KMS-11 (cell line): Measurements from ENCODE around the gene RPS27A.
"Not testable (repeated sequence)": the region's sequence is repeated elsewhere in the genome, so short reads cannot be mapped to it uniquely, and the experiment has no call there.

Experiments used
- H2AFZ ChIP-seq: fragments of 200-600 bp; sonication (generic); 2 replicates; pipeline ENCODE4 v1.6.1; 2016; ENCODE audit warnings: antibody characterized with exemption, mixed run types, low read depth
- H3K27ac ChIP-seq: fragments of 200-600 bp; sonication (generic); 2 replicates; pipeline ENCODE4 v1.6.1; 2016; ENCODE audit warnings: mild to moderate bottlenecking, mixed run types
- H3K27me3 ChIP-seq: fragments of 200-600 bp; sonication (generic); 2 replicates; pipeline ENCODE4 v1.6.1; 2017; ENCODE audit warnings: mild to moderate bottlenecking, low read depth, mixed run types, moderate library complexity; ENCODE audit not compliant: insufficient read depth
- H3K36me3 ChIP-seq: fragments of 200-600 bp; sonication (generic); 2 replicates; pipeline ENCODE4 v1.6.1; 2017; ENCODE audit warnings: mild to moderate bottlenecking, mixed run types; ENCODE audit not compliant: insufficient read depth
- H3K4me1 ChIP-seq: fragments of 200-600 bp; sonication (generic); 2 replicates; pipeline ENCODE4 v1.6.1; 2016; ENCODE audit warnings: mild to moderate bottlenecking, low read depth, mixed run types; ENCODE audit not compliant: poor library complexity, severe bottlenecking
- H3K4me2 ChIP-seq: fragments of 200-600 bp; sonication (generic); 2 replicates; pipeline ENCODE4 v1.7.0; 2016; ENCODE audit warnings: mild to moderate bottlenecking, mixed run types
- H3K4me3 ChIP-seq: fragments of 200-600 bp; sonication (generic); IDR thresholded peaks from 2 replicates; pipeline ENCODE4 v1.6.1; 2017; ENCODE audit warnings: low read depth, low read length, mixed read lengths; ENCODE audit not compliant: insufficient read depth
- H3K79me2 ChIP-seq: fragments of 200-600 bp; sonication (generic); 2 replicates; pipeline ENCODE4 v1.6.1; 2016; ENCODE audit warnings: low read depth, mixed run types; ENCODE audit not compliant: insufficient read depth
- H3K9ac ChIP-seq: fragments of 200-600 bp; sonication (generic); 2 replicates; pipeline ENCODE4 v1.6.1; 2016; ENCODE audit warnings: mild to moderate bottlenecking, mixed run types
- H4K20me1 ChIP-seq: fragments of 200-600 bp; sonication (generic); 2 replicates; pipeline ENCODE4 v1.6.1; 2016; ENCODE audit warnings: mild to moderate bottlenecking, mixed run types; ENCODE audit not compliant: insufficient read depth
- CTCF ChIP-seq: fragments of 200-600 bp; sonication (generic); conservative IDR thresholded peaks from 2 replicates; pipeline ENCODE4 v1.6.1; 2017; ENCODE audit warnings: low read depth, mild to moderate bottlenecking, antibody characterized with exemption, low read length, moderate library complexity, mixed read lengths

Gene RPS27A

GRCh38 chr2:55279859-55280424 is 47.5 kb downstream of the RPS27A start:
- H2AFZ ChIP-seq, H3K4me3 ChIP-seq, H3K27me3 ChIP-seq, H3K4me2 ChIP-seq, H3K27ac ChIP-seq, H3K79me2 ChIP-seq, H3K9ac ChIP-seq, H4K20me1 ChIP-seq, H3K36me3 ChIP-seq: not testable (repeated sequence)
- H3K4me1 ChIP-seq = peaks cover 12% of the 10 kb centered on the region

GRCh38 chr2:55280851-55281546 is 48.5 kb downstream of the RPS27A start:
- H3K4me1 ChIP-seq = peaks cover 12% of the 10 kb centered on the region
- H3K36me3 ChIP-seq, H3K9ac ChIP-seq, H3K79me2 ChIP-seq, H3K27me3 ChIP-seq, H4K20me1 ChIP-seq, H3K27ac ChIP-seq, H3K4me3 ChIP-seq: not testable (repeated sequence)
- peak overlapping the region; percentile 78; the same call in 1 of the 2 replicates for H3K4me2 ChIP-seq
- H2AFZ ChIP-seq = peak overlapping the region; percentile 98; the same call in 1 of the 2 replicates

GRCh38 chr2:55282110-55282917 is 49.8 kb downstream of the RPS27A start:
- TF ChIP-seq CTCF = no peak
- Histone ChIP-seq H3K36me3 (no peaks in the 10 kb centered on the region), H3K4me3 (peak overlapping the region; percentile 90), H2AFZ (peak overlapping the region; percentile 98), H4K20me1 (no peaks in the 10 kb centered on the region), H3K27ac (peak overlapping the region; percentile 23), H3K9ac (peak overlapping the region; percentile 78), H3K4me1 (peaks cover 12% of the 10 kb centered on the region), H3K4me2 (peak overlapping the region; percentile 78), H3K79me2 (peaks cover 7% of the 10 kb centered on the region; the same call in 1 of the 2 replicates), H3K27me3 (no peaks in the 10 kb centered on the region)

GRCh38 chr2:55283083-55283482 is 50.6 kb downstream of the RPS27A start:
- Histone ChIP-seq H2AFZ (no peak overlapping the region), H3K4me3 (no peak overlapping the region), H3K4me1 (peaks cover 12% of the 10 kb centered on the region), H3K27me3 (no peaks in the 10 kb centered on the region), H3K27ac (no peak overlapping the region), H3K36me3 (no peaks in the 10 kb centered on the region), H3K4me2 (peak overlapping the region; percentile 78; the same call in 1 of the 2 replicates), H4K20me1 (no peaks in the 10 kb centered on the region), H3K9ac (no peak overlapping the region), H3K79me2 (peaks cover 7% of the 10 kb centered on the region; the same call in 1 of the 2 replicates)
- TF ChIP-seq CTCF = no peak
